SK-N-SH (cell line): ENCODE results near the gene CLEC6A.

Experiments
- CTCF ChIP-seq: fragments of 200-600 bp; sonication (generic); IDR thresholded peaks from 2 replicates; pipeline ENCODE4 v1.6.1; 2017; ENCODE audit warnings: antibody characterized with exemption, mild to moderate bottlenecking, moderate library complexity
- ELF1 ChIP-seq: IDR thresholded peaks from 2 replicates; pipeline ENCODE4 v1.4.0; 2012
- EP300 ChIP-seq, 2 experiments: IDR thresholded peaks; 2 replicates each; pipeline versions ENCODE4 v1.4.0 to v1.6.1; 2012; ENCODE audit warnings: borderline replicate concordance in 1 of 2, low read depth in 1 of 2, low read length in 1 of 2
- JUND ChIP-seq: IDR thresholded peaks from 2 replicates; pipeline ENCODE4 v1.4.0; 2012
- MXI1 ChIP-seq: IDR thresholded peaks from 2 replicates; pipeline ENCODE4 v1.6.1; 2012; ENCODE audit warnings: mild to moderate bottlenecking, low read depth, low read length, improper control_type of control experiment
- RAD21 ChIP-seq: IDR thresholded peaks from 2 replicates; pipeline ENCODE4 v1.6.1; 2012; ENCODE audit warnings: mild to moderate bottlenecking, low read length
- SIN3A ChIP-seq: IDR thresholded peaks from 2 replicates; pipeline ENCODE4 v1.6.1; 2012; ENCODE audit warnings: low read depth, mild to moderate bottlenecking, low read length, moderate library complexity, borderline replicate concordance
- TAF1 ChIP-seq: IDR thresholded peaks from 2 replicates; pipeline ENCODE4 v1.6.1; 2012; ENCODE audit warnings: low read depth, mild to moderate bottlenecking, low read length, moderate library complexity, borderline replicate concordance
- USF1 ChIP-seq: IDR thresholded peaks from 2 replicates; pipeline ENCODE4 v1.4.0; 2012; ENCODE audit warnings: low read depth, borderline replicate concordance
- TF ChIP-seq, protein P1 (sequence below): fragments of 150-350 bp; IDR thresholded peaks from 2 replicates; pipeline ENCODE4 v1.6.1; 2017; ENCODE audit warnings: antibody characterized with exemption, low read length, low read depth, borderline replicate concordance

GRCh38 chr12:8466241-8466640, 10.5 kb downstream of the CLEC6A start:
- TF ChIP-seq CTCF (no peak), MXI1 (no peak), ELF1 (no peak), EP300 (IDR thresholded peaks at IDR 0.05; ENCODE audit: borderline replicate concordance in 1 of 2, low read depth in 1 of 2, low read length in 1 of 2) (no peak), RAD21 (no peak), TAF1 (no peak), JUND (no peak), SIN3A (no peak), USF1 (no peak)
- TF ChIP-seq, protein P1, sequence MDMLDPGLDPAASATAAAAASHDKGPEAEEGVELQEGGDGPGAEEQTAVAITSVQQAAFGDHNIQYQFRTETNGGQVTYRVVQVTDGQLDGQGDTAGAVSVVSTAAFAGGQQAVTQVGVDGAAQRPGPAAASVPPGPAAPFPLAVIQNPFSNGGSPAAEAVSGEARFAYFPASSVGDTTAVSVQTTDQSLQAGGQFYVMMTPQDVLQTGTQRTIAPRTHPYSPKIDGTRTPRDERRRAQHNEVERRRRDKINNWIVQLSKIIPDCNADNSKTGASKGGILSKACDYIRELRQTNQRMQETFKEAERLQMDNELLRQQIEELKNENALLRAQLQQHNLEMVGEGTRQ, result no peak
